Endodermal cell (in vitro differentiated cells): ENCODE results near the gene RAB44. TPM values are rescaled to one million over a fixed set of nuclear protein-coding genes. Genes with fewer than 3 reads are reported as not detected.

Experiments used
- DNase-seq: peaks from one replicate; pipeline ENCODE4 v3.0.0-alpha.2; 2017
- H3K27ac ChIP-seq: 2 replicates; pipeline ENCODE4 v1.5.1; 2013; ENCODE audit warnings: mild to moderate bottlenecking, low read depth, low read length, moderate library complexity
- H3K27me3 ChIP-seq: 2 replicates; pipeline ENCODE4 v1.6.1; 2013; ENCODE audit warnings: mild to moderate bottlenecking, low read length, moderate library complexity; ENCODE audit not compliant: insufficient read depth, control insufficient read depth, poor library complexity, severe bottlenecking
- H3K36me3 ChIP-seq: 2 replicates; pipeline ENCODE4 v1.7.0; 2013; ENCODE audit warnings: mild to moderate bottlenecking, low read length, moderate library complexity; ENCODE audit not compliant: control insufficient read depth, insufficient read depth
- H3K4me1 ChIP-seq: one replicate; pipeline ENCODE4 v1.7.0; 2013; ENCODE audit warnings: low read length; ENCODE audit not compliant: control insufficient read depth, insufficient read depth
- H3K4me3 ChIP-seq: 2 replicates; pipeline ENCODE4 v1.5.1; 2013; ENCODE audit warnings: mild to moderate bottlenecking, low read length, moderate library complexity
- H3K9ac ChIP-seq: 2 replicates; pipeline ENCODE4 v1.6.1; 2013; ENCODE audit warnings: mild to moderate bottlenecking, low read length, moderate library complexity; ENCODE audit not compliant: poor library complexity, severe bottlenecking; ENCODE audit errors: extremely low read depth
- H3K9me3 ChIP-seq: 2 replicates; pipeline ENCODE4 v1.6.1; 2013; ENCODE audit warnings: mild to moderate bottlenecking, low read length, moderate library complexity; ENCODE audit not compliant: control insufficient read depth
- H3K27ac Mint-ChIP-seq: 2 replicates; pipeline ENCODE4 v1.8.0; 2020; ENCODE audit warnings: mixed read lengths
- H3K27me3 Mint-ChIP-seq: 2 replicates; pipeline ENCODE4 v1.8.0; 2021; ENCODE audit warnings: mild to moderate bottlenecking, mixed read lengths; ENCODE audit not compliant: insufficient read depth
- H3K36me3 Mint-ChIP-seq: 2 replicates; pipeline ENCODE4 v1.8.0; 2020; ENCODE audit warnings: low read depth, mixed read lengths
- H3K4me1 Mint-ChIP-seq: 2 replicates; pipeline ENCODE4 v1.8.0; 2020; ENCODE audit warnings: mixed read lengths
- H3K4me3 Mint-ChIP-seq: 2 replicates; pipeline ENCODE4 v1.8.0; 2020; ENCODE audit warnings: mild to moderate bottlenecking, moderate library complexity, mixed read lengths
- H3K9me3 Mint-ChIP-seq: 2 replicates; pipeline ENCODE4 v1.8.0; 2020; ENCODE audit warnings: mild to moderate bottlenecking, mixed read lengths
- WGBS, 2 experiments: methylation state at CpG; one replicate each; pipeline versions ENCODE4 v1.1.5 to v1.1.7; 2013; ENCODE audit warnings: missing lambda C conversion rate in 2 of 2, mixed read lengths in 1 of 2; ENCODE audit not compliant: insufficient coverage in 1 of 2, insufficient read length in 1 of 2; 5-methylcytosine and 5-hydroxymethylcytosine counted together
- total RNA-seq, 2 donors: library from RNA; stranded (reverse); fragmentation: NEBNext Ultra II Directional in 1 of 2; extraction: Animal tissue kit (Norgen Biotek cat#: 25700) in 1 of 2; gene quantifications; 2 replicates in 1 of 2; 3 replicates in 1 of 2; pipeline ENCODE4 v1.2.1, GENCODE V29; 2021
- TF ChIP-seq, protein P1 (sequence below): fragments of 200-600 bp; sonication (generic); conservative IDR thresholded peaks from 2 replicates; pipeline ENCODE4 v1.5.0; 2021; ENCODE audit warnings: antibody characterized with exemption, mild to moderate bottlenecking

The RAB44 gene
- total RNA-seq, 2 donors from 2014 or later: not detected

DNA sequence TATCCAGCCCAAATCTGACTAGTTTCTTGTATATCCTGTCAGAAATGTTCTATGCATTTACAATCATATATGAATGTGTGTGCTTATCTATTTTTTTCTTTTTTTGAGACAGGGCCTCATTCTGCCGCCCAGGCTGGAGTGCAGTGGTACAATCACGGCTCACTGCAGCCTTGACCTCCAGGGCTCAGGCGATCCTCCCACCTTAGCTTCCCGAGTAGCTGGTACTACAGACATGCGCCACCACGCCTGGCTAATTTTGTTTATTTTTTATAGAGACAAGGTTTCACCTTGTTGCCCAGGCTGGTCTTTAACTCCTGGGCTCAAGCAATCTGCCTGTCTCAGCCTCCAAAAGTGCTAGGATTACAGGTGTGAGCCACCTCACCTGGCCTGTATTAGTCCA, 3.0 kb upstream of the RAB44 start:
- H3K4me1 Mint-ChIP-seq: no peaks in the 10 kb centered on the region
- TF ChIP-seq, protein P1, sequence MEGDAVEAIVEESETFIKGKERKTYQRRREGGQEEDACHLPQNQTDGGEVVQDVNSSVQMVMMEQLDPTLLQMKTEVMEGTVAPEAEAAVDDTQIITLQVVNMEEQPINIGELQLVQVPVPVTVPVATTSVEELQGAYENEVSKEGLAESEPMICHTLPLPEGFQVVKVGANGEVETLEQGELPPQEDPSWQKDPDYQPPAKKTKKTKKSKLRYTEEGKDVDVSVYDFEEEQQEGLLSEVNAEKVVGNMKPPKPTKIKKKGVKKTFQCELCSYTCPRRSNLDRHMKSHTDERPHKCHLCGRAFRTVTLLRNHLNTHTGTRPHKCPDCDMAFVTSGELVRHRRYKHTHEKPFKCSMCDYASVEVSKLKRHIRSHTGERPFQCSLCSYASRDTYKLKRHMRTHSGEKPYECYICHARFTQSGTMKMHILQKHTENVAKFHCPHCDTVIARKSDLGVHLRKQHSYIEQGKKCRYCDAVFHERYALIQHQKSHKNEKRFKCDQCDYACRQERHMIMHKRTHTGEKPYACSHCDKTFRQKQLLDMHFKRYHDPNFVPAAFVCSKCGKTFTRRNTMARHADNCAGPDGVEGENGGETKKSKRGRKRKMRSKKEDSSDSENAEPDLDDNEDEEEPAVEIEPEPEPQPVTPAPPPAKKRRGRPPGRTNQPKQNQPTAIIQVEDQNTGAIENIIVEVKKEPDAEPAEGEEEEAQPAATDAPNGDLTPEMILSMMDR: no peak
- Histone ChIP-seq H3K9me3 (no peaks in the 10 kb centered on the region), H3K27ac (no peak overlapping the region), H3K4me1 (no peaks in the 10 kb centered on the region), H3K9ac (no peak overlapping the region), H3K4me3 (no peak overlapping the region), H3K36me3 (no peaks in the 10 kb centered on the region), H3K27me3 (no peaks in the 10 kb centered on the region)
- DNase-seq: peak; percentile 22
- H3K27me3 Mint-ChIP-seq: peaks cover 8% of the 10 kb centered on the region
- no peak overlapping the region for H3K4me3 Mint-ChIP-seq
- H3K27ac Mint-ChIP-seq: no peak overlapping the region
- WGBS, 2 experiments: 81 to 96% methylated on average over 6 of the region's 6 CpGs
- no peaks in the 10 kb centered on the region for H3K36me3 Mint-ChIP-seq
- H3K9me3 Mint-ChIP-seq: no peaks in the 10 kb centered on the region

DNA sequence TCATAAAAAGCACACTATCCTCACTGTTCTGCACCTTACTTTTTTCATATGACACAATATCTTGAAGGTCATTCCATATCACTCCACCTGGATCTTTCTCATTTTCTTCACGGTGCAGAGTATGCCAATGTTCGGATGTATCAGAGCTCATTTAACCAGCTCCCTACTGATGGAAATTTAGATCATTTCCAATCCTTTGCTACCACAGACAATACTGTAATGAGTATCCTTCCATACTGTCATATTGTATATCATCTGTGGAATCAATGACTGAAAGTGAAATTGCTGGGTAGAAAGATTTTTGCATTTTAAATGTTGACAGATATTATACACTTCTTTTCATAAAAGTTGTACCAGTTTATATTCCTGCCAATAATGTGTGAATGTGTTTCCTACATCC, 2.2 kb upstream of the RAB44 start:
- no peak overlapping the region for H3K9ac ChIP-seq
- Mint-ChIP-seq H3K27me3 (peaks cover 8% of the 10 kb centered on the region), H3K36me3 (no peaks in the 10 kb centered on the region)

GRCh38 chr6:36698196-36698595, 570 bp downstream of the RAB44 start:
- DNase-seq: peak; percentile 14
- WGBS, 2 experiments: 85 to 93% methylated on average over 4 to 6 of the region's 6 CpGs
- Mint-ChIP-seq H3K36me3 (no peaks in the 10 kb centered on the region), H3K27ac (no peak overlapping the region), H3K4me3 (no peak overlapping the region), H3K9me3 (no peaks in the 10 kb centered on the region), H3K4me1 (peaks cover 5% of the 10 kb centered on the region), H3K27me3 (peaks cover 8% of the 10 kb centered on the region)
- no peaks in the 10 kb centered on the region for H3K9me3 ChIP-seq
- no peak overlapping the region for H3K27ac ChIP-seq
- peaks cover 6% of the 10 kb centered on the region for H3K4me1 ChIP-seq
- no peak overlapping the region for H3K9ac ChIP-seq
- no peaks in the 10 kb centered on the region for H3K36me3 ChIP-seq
- TF ChIP-seq, protein P1: no peak
- no peaks in the 10 kb centered on the region for H3K27me3 ChIP-seq
- H3K4me3 ChIP-seq: no peak overlapping the region

More for the DNA sequence above, 2.2 kb upstream of the RAB44 start:
- no peak for DNase-seq
- H3K27ac Mint-ChIP-seq: no peak overlapping the region
- 88 to 94% methylated on average over 2 of the region's 2 CpGs for WGBS, 2 experiments
- H3K4me1 Mint-ChIP-seq: no peaks in the 10 kb centered on the region
- Histone ChIP-seq H3K4me1 (no peaks in the 10 kb centered on the region), H3K4me3 (no peak overlapping the region), H3K27ac (no peak overlapping the region), H3K27me3 (no peaks in the 10 kb centered on the region), H3K36me3 (no peaks in the 10 kb centered on the region), H3K9me3 (no peaks in the 10 kb centered on the region)
- no peaks in the 10 kb centered on the region for H3K9me3 Mint-ChIP-seq
- no peak overlapping the region for H3K4me3 Mint-ChIP-seq
- TF ChIP-seq, protein P1: no peak
